RWPE2 (cell line): ENCODE data around the gene TXNL4A.
"Not testable (repeated sequence)": the region's sequence is repeated elsewhere in the genome, so short reads cannot be mapped to it uniquely, and the experiment has no call there.

Experiments used
- ATAC-seq: fragments of 200-7000 bp; cut with Tn5 transposase; 3 replicates; pipeline ENCODE4 v1.9.1; 2021; ENCODE audit warnings: low read depth
- DNase-seq: peaks from one replicate; pipeline ENCODE4 v3.0.0-alpha.2; 2020; ENCODE audit warnings: low spot score
- H3K27ac ChIP-seq: fragments of 450-650 bp; 2 replicates; pipeline ENCODE4 v1.5.1; 2017; ENCODE audit warnings: mild to moderate bottlenecking; ENCODE audit not compliant: poor library complexity, severe bottlenecking
- H3K27me3 ChIP-seq: fragments of 250-450 bp; sonication (Bioruptor Pico); 2 replicates; pipeline ENCODE4 v1.5.1; 2021; ENCODE audit warnings: mild to moderate bottlenecking, moderate library complexity; ENCODE audit not compliant: insufficient read depth, poor library complexity, severe bottlenecking
- H3K36me3 ChIP-seq: fragments of 250-450 bp; sonication (Bioruptor Pico); 2 replicates; pipeline ENCODE4 v1.5.1; 2020; ENCODE audit warnings: low read depth, mild to moderate bottlenecking, moderate library complexity
- H3K4me1 ChIP-seq: fragments of 250-450 bp; sonication (Bioruptor Pico); 2 replicates; pipeline ENCODE4 v1.5.1; 2021; ENCODE audit warnings: mild to moderate bottlenecking, moderate library complexity; ENCODE audit not compliant: insufficient read depth, poor library complexity, severe bottlenecking
- H3K4me3 ChIP-seq: fragments of 250-450 bp; sonication (Bioruptor Pico); 2 replicates; pipeline ENCODE4 v1.5.1; 2021; ENCODE audit warnings: mild to moderate bottlenecking, moderate library complexity; ENCODE audit not compliant: severe bottlenecking
- H3K9me3 ChIP-seq: fragments of 250-450 bp; sonication (Bioruptor Pico); 2 replicates; pipeline ENCODE4 v1.5.1; 2021; ENCODE audit warnings: mild to moderate bottlenecking, moderate library complexity; ENCODE audit not compliant: severe bottlenecking
- TF ChIP-seq, protein P1 (sequence below): fragments of 450-650 bp; IDR thresholded peaks from one replicate; pipeline ENCODE4 v1.5.1; 2017; ENCODE audit warnings: mild to moderate bottlenecking, moderate library complexity; ENCODE audit not compliant: poor library complexity, severe bottlenecking

The TXNL4A gene

GRCh38 chr18:80000877-80001276, 12.5 kb upstream of the TXNL4A start:
- Histone ChIP-seq H3K36me3 (no peaks in the 10 kb centered on the region), H3K9me3 (peaks cover 9% of the 10 kb centered on the region), H3K4me1 (no peaks in the 10 kb centered on the region), H3K4me3 (no peak overlapping the region), H3K27ac (no peak overlapping the region), H3K27me3 (no peaks in the 10 kb centered on the region)
- TF ChIP-seq, protein P1, sequence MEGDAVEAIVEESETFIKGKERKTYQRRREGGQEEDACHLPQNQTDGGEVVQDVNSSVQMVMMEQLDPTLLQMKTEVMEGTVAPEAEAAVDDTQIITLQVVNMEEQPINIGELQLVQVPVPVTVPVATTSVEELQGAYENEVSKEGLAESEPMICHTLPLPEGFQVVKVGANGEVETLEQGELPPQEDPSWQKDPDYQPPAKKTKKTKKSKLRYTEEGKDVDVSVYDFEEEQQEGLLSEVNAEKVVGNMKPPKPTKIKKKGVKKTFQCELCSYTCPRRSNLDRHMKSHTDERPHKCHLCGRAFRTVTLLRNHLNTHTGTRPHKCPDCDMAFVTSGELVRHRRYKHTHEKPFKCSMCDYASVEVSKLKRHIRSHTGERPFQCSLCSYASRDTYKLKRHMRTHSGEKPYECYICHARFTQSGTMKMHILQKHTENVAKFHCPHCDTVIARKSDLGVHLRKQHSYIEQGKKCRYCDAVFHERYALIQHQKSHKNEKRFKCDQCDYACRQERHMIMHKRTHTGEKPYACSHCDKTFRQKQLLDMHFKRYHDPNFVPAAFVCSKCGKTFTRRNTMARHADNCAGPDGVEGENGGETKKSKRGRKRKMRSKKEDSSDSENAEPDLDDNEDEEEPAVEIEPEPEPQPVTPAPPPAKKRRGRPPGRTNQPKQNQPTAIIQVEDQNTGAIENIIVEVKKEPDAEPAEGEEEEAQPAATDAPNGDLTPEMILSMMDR, result no peak
- DNase-seq (no peak), ATAC-seq (no peak)

DNA sequence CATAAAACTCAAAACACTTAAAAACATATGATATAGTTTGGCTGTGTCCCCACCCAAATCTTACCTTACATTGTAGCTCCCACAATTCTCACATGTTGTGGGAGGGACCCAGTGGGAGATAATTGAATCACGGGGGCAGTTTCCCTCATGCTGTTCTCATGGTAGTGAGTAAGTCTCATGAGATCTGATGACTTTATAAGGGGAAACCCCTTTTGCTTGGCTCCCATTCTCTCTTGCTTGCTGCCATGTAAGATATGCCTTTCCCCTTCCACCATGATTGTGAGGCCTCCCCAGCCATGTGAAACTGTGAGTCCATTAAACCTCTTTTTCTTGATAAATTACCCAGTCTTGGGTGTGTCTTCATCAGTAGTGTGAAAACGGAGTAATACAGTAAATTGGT, 11.3 kb upstream of the TXNL4A start:
- H3K27ac ChIP-seq, ATAC-seq, H3K27me3 ChIP-seq, H3K4me1 ChIP-seq, H3K36me3 ChIP-seq, H3K9me3 ChIP-seq, DNase-seq, H3K4me3 ChIP-seq: not testable (repeated sequence)

- H3K27ac ChIP-seq, result no peak overlapping the region
- ATAC-seq (no peak), DNase-seq (no peak)
- no peaks in the 10 kb centered on the region for H3K27me3 ChIP-seq
- TF ChIP-seq, protein P1, result no peak
- H3K36me3 ChIP-seq, result peaks cover 1% of the 10 kb centered on the region; the same call in 1 of the 2 replicates
- H3K4me3 ChIP-seq, result no peak overlapping the region
- H3K4me1 ChIP-seq, result peaks cover under 1% of the 10 kb centered on the region
- H3K9me3 ChIP-seq, result no peaks in the 10 kb centered on the region
Observed at GRCh38 chr18:79991494-79991893, 3.1 kb upstream of the TXNL4A start.

GRCh38 chr18:79989195-79989497, 783 bp upstream of the TXNL4A start:
- peak overlapping the region; percentile 77 for H3K27ac ChIP-seq

GRCh38 chr18:79988071-79988450, 302 bp downstream of the TXNL4A start:
- Histone ChIP-seq H3K9me3 (no peaks in the 10 kb centered on the region), H3K4me1 (peaks cover 4% of the 10 kb centered on the region), H3K4me3 (peak overlapping the region; percentile 73), H3K27me3 (no peaks in the 10 kb centered on the region), H3K27ac (peak overlapping the region; percentile 77), H3K36me3 (peaks cover 36% of the 10 kb centered on the region)
- TF ChIP-seq, protein P1, result peak; percentile 24
- ATAC-seq (peak; percentile 74), DNase-seq (no peak)

More at GRCh38 chr18:79989195-79989497, 783 bp upstream of the TXNL4A start:
- TF ChIP-seq, protein P1, result no peak
- no peaks in the 10 kb centered on the region for H3K9me3 ChIP-seq
- ATAC-seq (no peak; the same call in 2 of the 3 replicates), DNase-seq (no peak)
- peak overlapping the region; percentile 73 for H3K4me3 ChIP-seq
- H3K36me3 ChIP-seq, result peaks cover 25% of the 10 kb centered on the region
- peaks cover 4% of the 10 kb centered on the region for H3K4me1 ChIP-seq
- no peaks in the 10 kb centered on the region for H3K27me3 ChIP-seq
